Right atrium auricular region (tissue), 2 donors: Measurements from ENCODE around the gene C11orf24. TPM values are rescaled to one million over a fixed set of nuclear protein-coding genes. Genes with fewer than 3 reads are reported as not detected.
A peak's percentile ranks its signal among the peaks of the same experiment; 100 is the strongest.

Experiments
- DNase-seq: peaks from one replicate; pipeline ENCODE4 v3.0.0-alpha.2; 2019; ENCODE audit warnings: low spot score
- H3K27ac ChIP-seq, 2 donors: fragments of 200-600 bp; sonication (generic); 1 replicate in 1 of 2; 2 replicates in 1 of 2; pipeline ENCODE4 v1.5.1; 2016 to 2019
- H3K27me3 ChIP-seq, 2 donors: fragments of 200-600 bp; sonication (generic); one replicate each; pipeline versions ENCODE4 v1.5.1 to v1.6.0; 2017 to 2019
- H3K36me3 ChIP-seq: fragments of 200-600 bp; sonication (generic); one replicate; pipeline ENCODE4 v1.5.1; 2016
- H3K4me1 ChIP-seq, 2 donors: fragments of 200-600 bp; sonication (generic); one replicate each; pipeline versions ENCODE4 v1.5.1 to v1.6.0; 2017 to 2019
- H3K4me3 ChIP-seq, 2 donors: fragments of 200-600 bp; sonication (generic); 1 replicate in 1 of 2; 2 replicates in 1 of 2; pipeline ENCODE4 v1.5.1; 2017 to 2019; ENCODE audit warnings: mild to moderate bottlenecking in 1 of 2, moderate library complexity in 1 of 2
- H3K9me3 ChIP-seq, 2 donors: fragments of 200-600 bp; sonication (generic); one replicate each; pipeline ENCODE4 v1.5.1; 2019
- total RNA-seq, 2 donors: library from RNA; depleted of rRNA; stranded (reverse); fragments of >200 nt; gene quantifications; one replicate each; pipeline ENCODE4 v1.1.0, GENCODE V29; 2016
- TF ChIP-seq, protein P1 (sequence below), 2 donors: fragments of 200-600 bp; sonication (generic); IDR thresholded peaks; one replicate each; pipeline ENCODE4 v1.5.1; 2019; ENCODE audit warnings: antibody characterized with exemption in 2 of 2

Gene C11orf24
- total RNA-seq, 2 donors from 2014 or later, result 20.4 to 21.3 TPM

DNA sequence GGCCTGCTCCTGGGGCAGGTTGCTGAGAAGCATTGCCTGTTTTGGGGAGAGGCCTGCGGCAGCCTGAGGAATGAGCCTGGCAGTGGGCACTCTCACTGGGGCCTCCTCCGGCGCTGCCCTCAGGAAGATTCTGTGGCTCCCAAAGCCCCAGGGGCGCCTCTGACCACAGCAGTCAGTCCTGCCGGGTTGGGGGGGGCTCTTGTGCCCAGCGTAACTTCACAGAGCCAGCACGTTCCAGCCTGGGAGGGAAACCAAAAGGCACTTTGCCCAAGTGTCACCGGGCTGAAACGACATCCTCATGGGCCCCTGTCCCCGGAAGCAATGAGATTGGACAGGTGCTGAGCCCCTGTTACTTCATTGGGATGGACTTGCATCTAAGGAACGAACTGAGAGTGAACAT, 36.3 kb upstream of the C11orf24 start:
- no peaks in the 10 kb centered on the region for H3K36me3 ChIP-seq
- peaks cover 0 to 7% of the 10 kb centered on the region in 2 donors for H3K4me1 ChIP-seq
- no peak overlapping the region for H3K4me3 ChIP-seq
- peak overlapping the region; percentile 78 to 79 for H3K27ac ChIP-seq
- TF ChIP-seq, protein P1, sequence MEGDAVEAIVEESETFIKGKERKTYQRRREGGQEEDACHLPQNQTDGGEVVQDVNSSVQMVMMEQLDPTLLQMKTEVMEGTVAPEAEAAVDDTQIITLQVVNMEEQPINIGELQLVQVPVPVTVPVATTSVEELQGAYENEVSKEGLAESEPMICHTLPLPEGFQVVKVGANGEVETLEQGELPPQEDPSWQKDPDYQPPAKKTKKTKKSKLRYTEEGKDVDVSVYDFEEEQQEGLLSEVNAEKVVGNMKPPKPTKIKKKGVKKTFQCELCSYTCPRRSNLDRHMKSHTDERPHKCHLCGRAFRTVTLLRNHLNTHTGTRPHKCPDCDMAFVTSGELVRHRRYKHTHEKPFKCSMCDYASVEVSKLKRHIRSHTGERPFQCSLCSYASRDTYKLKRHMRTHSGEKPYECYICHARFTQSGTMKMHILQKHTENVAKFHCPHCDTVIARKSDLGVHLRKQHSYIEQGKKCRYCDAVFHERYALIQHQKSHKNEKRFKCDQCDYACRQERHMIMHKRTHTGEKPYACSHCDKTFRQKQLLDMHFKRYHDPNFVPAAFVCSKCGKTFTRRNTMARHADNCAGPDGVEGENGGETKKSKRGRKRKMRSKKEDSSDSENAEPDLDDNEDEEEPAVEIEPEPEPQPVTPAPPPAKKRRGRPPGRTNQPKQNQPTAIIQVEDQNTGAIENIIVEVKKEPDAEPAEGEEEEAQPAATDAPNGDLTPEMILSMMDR (IDR thresholded peaks at IDR 0.05), result no peak
- no peaks in the 10 kb centered on the region for H3K9me3 ChIP-seq
- DNase-seq, result no peak
- H3K27me3 ChIP-seq, result no peaks in the 10 kb centered on the region

DNA sequence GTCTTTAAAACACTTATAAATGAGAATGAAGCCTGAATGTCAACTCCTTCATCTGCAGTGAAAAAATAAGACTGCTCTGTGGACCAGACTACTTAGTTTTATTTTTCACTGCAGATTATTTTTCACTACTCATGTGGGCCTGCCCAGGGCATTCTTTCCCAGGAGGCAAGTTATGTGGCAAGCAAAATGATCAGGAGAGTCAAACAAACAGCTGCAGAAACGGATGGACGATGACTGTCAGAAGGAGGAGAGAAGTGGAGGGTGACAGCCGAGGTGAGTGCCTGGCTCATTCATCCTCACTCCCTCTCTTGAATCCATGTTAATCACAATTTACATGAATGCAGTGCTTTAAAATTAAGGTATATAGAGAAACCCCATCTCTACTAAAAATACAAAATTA, 34.9 kb upstream of the C11orf24 start:
- Histone ChIP-seq H3K4me1 (peaks cover 0 to 7% of the 10 kb centered on the region in 2 donors), H3K27ac (no peak overlapping the region), H3K27me3 (no peaks in the 10 kb centered on the region), H3K4me3 (no peak overlapping the region), H3K9me3 (no peaks in the 10 kb centered on the region), H3K36me3 (no peaks in the 10 kb centered on the region)
- no peak for DNase-seq
- TF ChIP-seq, protein P1 (IDR thresholded peaks at IDR 0.05), result no peak

DNA sequence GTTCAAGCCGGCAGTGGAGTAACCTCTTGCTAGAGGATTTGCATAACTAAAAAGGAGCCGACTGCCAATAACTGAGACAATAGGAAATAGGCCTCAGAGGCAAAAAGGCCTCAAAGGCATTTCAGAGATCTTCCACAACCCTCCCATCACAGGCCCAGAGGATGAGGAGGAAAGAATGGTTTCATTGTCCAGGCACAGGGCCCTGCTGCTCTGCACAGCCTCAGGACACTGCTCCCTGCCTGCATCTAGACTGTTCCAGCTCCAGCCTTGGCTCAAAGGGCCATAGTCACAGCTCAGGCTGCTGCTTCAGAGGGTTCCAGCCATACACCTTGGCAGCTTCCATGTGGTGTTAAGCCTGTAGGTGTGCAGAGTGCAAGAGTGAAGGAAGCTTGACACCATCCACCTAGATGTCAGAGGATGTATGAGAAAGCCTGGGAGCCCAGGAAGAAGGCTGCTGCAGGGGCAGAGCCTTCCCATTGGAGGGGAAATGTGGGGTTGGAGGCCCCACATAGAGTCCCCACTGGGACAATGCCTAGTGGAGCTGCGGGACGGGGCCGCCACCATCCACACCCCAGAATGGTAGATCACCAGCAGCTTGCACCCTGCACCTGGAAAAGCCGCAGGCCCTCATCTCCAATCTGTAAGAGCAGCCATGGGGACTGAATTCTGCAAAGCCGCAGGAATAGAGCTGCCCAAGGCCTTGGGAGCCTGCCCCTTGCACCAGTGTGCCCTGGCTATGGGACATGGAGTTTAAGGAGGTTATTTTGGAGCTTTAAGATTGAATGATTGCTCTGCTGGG, 32.4 kb upstream of the C11orf24 start:
- Histone ChIP-seq H3K27ac (no peak overlapping the region), H3K27me3 (no peaks in the 10 kb centered on the region), H3K4me3 (no peak overlapping the region), H3K9me3 (no peaks in the 10 kb centered on the region), H3K36me3 (no peaks in the 10 kb centered on the region), H3K4me1 (peaks cover 0 to 7% of the 10 kb centered on the region in 2 donors)
- TF ChIP-seq, protein P1 (IDR thresholded peaks at IDR 0.05), result no peak
- no peak for DNase-seq

DNA sequence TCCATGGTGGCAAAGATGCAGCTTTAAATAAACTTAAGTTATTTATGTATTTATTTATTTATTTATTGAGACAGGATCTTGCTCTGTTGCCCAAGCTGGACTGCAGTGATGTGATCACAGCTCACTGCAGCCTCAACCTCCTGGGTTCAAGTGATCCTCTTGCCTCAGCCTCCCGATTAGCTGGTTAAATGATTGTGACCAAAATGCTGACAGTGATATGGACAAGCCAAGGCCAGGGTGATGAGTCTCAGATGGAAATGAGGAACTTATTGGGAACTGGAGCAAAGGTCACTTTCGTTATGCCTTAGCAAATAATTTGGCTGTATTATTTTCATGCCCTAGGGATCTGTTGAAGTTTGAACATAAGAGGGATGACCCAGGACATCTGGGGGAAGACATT, 31.3 kb upstream of the C11orf24 start:
- H3K9me3 ChIP-seq, result no peaks in the 10 kb centered on the region
- TF ChIP-seq, protein P1 (IDR thresholded peaks at IDR 0.05), result no peak
- no peaks in the 10 kb centered on the region for H3K36me3 ChIP-seq
- no peak for DNase-seq
- H3K4me1 ChIP-seq, result peaks cover 0 to 15% of the 10 kb centered on the region in 2 donors
- no peak overlapping the region for H3K27ac ChIP-seq
- no peak overlapping the region for H3K4me3 ChIP-seq
- H3K27me3 ChIP-seq, result no peaks in the 10 kb centered on the region

DNA sequence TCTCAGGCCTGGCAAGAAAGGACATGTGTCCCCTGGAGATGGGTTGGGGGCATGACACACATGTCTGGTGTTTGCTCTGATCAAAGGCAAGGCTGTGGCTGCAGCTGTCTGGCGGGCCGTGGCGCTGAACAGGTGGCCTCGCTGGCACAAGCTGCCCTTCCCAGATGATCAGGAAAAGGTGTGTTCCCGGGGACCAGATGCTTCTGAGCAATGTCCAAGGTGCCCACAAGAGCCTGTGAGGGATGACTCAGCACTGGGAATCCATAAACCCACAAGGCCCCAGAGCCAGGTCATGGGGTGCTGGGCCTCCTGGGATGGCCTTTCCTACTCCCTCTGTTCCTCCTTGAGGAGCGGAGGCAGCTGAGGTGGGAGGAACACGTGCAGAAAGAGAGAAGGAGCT, 30.9 kb upstream of the C11orf24 start:
- Histone ChIP-seq H3K9me3 (no peaks in the 10 kb centered on the region), H3K36me3 (no peaks in the 10 kb centered on the region), H3K4me3 (no peak overlapping the region), H3K27me3 (no peaks in the 10 kb centered on the region), H3K27ac (no peak overlapping the region), H3K4me1 (peaks cover 0 to 15% of the 10 kb centered on the region in 2 donors)
- TF ChIP-seq, protein P1 (IDR thresholded peaks at IDR 0.05), result no peak
- DNase-seq, result no peak

DNA sequence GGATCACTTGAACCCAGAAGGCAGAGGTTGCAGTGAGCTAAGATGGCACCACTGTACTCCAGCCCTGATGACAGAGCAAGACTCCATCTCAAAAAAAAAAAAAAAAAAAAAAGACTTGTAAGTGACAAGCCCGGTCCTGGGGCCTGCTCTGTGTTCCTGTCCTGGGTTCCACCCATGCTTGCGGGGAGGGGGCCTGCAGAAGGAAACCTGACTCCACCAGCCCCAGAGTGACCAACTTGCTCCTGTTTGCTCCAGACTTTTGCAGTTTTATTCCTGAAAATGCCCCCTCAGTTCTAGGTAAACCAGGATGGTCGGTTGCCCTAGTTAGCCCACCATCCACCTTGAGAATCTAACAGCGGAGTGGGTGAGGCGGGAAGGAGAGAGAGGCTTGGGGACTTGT, 30.5 kb upstream of the C11orf24 start:
- no peak overlapping the region for H3K4me3 ChIP-seq
- no peak for DNase-seq
- peaks cover 0 to 18% of the 10 kb centered on the region in 2 donors for H3K4me1 ChIP-seq
- no peaks in the 10 kb centered on the region for H3K9me3 ChIP-seq
- H3K27ac ChIP-seq, result no peak overlapping the region
- H3K36me3 ChIP-seq, result no peaks in the 10 kb centered on the region
- TF ChIP-seq, protein P1 (IDR thresholded peaks at IDR 0.05), result no peak
- H3K27me3 ChIP-seq, result no peaks in the 10 kb centered on the region
